ENCODE measurements around the gene PSORS1C1. TPM values are rescaled to one million over a fixed set of nuclear protein-coding genes. Genes with fewer than 3 reads are reported as not detected.

Gene PSORS1C1
- total and polyA plus RNA-seq, 2 of the 4 experiments (the other 2 are of a cell fraction), result 0.36 to 1.1 TPM

DNA sequence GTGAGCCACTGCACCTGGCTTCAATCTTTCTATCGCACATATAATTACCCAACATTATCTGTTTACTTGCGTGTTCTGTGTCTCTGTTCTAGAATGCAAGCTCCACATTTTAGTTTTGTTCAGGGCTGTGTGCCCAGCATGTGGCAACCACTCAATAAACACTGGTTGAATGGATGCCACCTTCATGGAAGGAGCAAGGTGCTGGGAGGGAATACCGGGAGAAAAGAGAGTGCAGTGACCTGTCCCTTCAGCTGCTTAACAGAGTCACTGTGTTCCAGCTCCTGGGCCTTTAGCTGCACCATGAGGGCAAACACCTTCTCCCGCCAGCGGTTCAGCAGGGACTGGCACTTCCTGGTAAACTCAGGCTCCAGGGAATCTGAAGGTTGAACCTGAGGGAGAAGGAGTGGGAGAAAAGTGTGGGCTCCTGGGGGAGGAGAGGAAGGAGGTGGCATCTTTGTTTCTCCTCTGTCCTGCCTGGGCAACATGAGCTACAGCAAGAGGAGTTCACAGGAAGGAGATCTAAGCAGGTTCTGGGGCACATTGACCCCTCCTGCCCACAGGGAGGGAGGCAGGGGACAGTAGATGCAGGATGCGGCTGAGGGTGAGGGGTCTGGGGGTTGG lies 35.3 kb downstream of the PSORS1C1 start:
- Histone ChIP-seq H2BK20ac (ENCODE audit: low read depth, low read length) (no peak overlapping the region), H3K9me1 (ENCODE audit: insufficient read depth, low read length) (no peaks in the 10 kb centered on the region), H3K56ac (ENCODE audit: extremely low read depth, insufficient read depth, low read length) (no peak overlapping the region), H4K20me1 (ENCODE audit: insufficient read depth, low read length) (no peaks in the 10 kb centered on the region), H4K91ac (ENCODE audit: insufficient read depth, low read depth, low read length) (no peak overlapping the region), H3K18ac (ENCODE audit: low read depth, low read length) (no peak overlapping the region), H2BK120ac (ENCODE audit: low read depth, low read length) (no peak overlapping the region), H2AK5ac (ENCODE audit: low read depth, low read length) (no peak overlapping the region), H3K4me3 (ENCODE audit: insufficient read depth, low read depth, low read length) (no peak overlapping the region), H2AK9ac (replicated peaks; ENCODE audit: low read depth, low read length, poor library complexity) (no peak overlapping the region), H3K36me3 (ENCODE audit: control insufficient read depth, insufficient read depth, low read length) (peaks cover 28% of the 10 kb centered on the region), H3K9me3 (ENCODE audit: control insufficient read depth, insufficient read depth, low read length) (no peaks in the 10 kb centered on the region), H3K79me1 (ENCODE audit: low read depth in 1 of 2, low read length in 2 of 2) (no peaks in the 10 kb centered on the region), H3K23ac (ENCODE audit: low read depth, low read length) (no peak overlapping the region), H3K4ac (ENCODE audit: low read depth, low read length) (no peak overlapping the region), H4K8ac (ENCODE audit: low read depth in 2 of 2, low read length in 2 of 2) (no peak overlapping the region), H3K9ac (ENCODE audit: low read depth, low read length) (no peak overlapping the region), H2AFZ (replicated peaks; ENCODE audit: low read length, poor library complexity) (no peak overlapping the region), H3K4me1 (ENCODE audit: control insufficient read depth, insufficient read depth, low read length) (no peaks in the 10 kb centered on the region), H3K14ac (replicated peaks; ENCODE audit: low read depth, low read length) (no peak overlapping the region), H3K27me3 (ENCODE audit: control insufficient read depth, insufficient read depth, low read length) (no peaks in the 10 kb centered on the region), H3K4me2 (ENCODE audit: low read depth, low read length) (no peak overlapping the region), H4K5ac (ENCODE audit: low read depth, low read length) (no peak overlapping the region), H2BK15ac (ENCODE audit: low read depth, low read length) (no peak overlapping the region), H2BK5ac (ENCODE audit: low read depth, low read length, poor library complexity, severe bottlenecking) (no peak overlapping the region), H3K27ac (ENCODE audit: insufficient read depth, low read length) (no peak overlapping the region)
- DNase-seq (no peak), ATAC-seq (ENCODE audit: low read depth) (no peak)
- ChIA-PET CTCF (interaction anchor here (0.5 kb wide), 1 partner anchor 73 kb away, joined by 4 read pairs; no protein-coding TSS in a partner anchor), POLR2A (ENCODE audit: unreplicated experiment) (interaction anchor here (0.6 kb wide), 1 partner anchor 37 kb away, joined by 18 read pairs; no protein-coding TSS in a partner anchor)
- WGBS, 2 experiments (ENCODE audit: extremely low coverage in 2 of 2, insufficient read length in 1 of 2), result 100% methylated on average over 3 of the region's 6 CpGs; no CpG with 5 or more reads in 1 of the 2 experiments
- in situ Hi-C loops (cut with MboI; ENCODE audit: low sequenced_read_pairs) (no loop called here), intact Hi-C loops (cut with micrococcal nuclease) (no loop called here), dilution Hi-C loops (cut with HindIII; ENCODE audit: low sequenced_read_pairs, unreplicated experiment) (no loop called here)
- no TSS peak for BruUV-seq (replicated peaks)
- TF ChIP-seq FOS (IDR thresholded peaks at IDR 0.05; ENCODE audit: low read depth, low read length) (no peak), BHLHE40 (IDR thresholded peaks at IDR 0.05; ENCODE audit: low read depth, low read length) (no peak), MAZ (IDR thresholded peaks at IDR 0.05; ENCODE audit: borderline replicate concordance, low read depth, low read length) (no peak), CTCF (conservative IDR thresholded peaks at IDR 0.05; ENCODE audit: low read depth, low read length) (no peak), POLR2A (IDR thresholded peaks at IDR 0.05; ENCODE audit: low read depth, low read length) (no peak), RCOR1 (IDR thresholded peaks at IDR 0.05; ENCODE audit: insufficient replicate concordance, low read length) (no peak)
- TF ChIP-seq, protein P1, sequence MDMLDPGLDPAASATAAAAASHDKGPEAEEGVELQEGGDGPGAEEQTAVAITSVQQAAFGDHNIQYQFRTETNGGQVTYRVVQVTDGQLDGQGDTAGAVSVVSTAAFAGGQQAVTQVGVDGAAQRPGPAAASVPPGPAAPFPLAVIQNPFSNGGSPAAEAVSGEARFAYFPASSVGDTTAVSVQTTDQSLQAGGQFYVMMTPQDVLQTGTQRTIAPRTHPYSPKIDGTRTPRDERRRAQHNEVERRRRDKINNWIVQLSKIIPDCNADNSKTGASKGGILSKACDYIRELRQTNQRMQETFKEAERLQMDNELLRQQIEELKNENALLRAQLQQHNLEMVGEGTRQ (IDR thresholded peaks at IDR 0.05; ENCODE audit: low read depth, low read length), result no peak
- TF ChIP-seq, protein P2, sequence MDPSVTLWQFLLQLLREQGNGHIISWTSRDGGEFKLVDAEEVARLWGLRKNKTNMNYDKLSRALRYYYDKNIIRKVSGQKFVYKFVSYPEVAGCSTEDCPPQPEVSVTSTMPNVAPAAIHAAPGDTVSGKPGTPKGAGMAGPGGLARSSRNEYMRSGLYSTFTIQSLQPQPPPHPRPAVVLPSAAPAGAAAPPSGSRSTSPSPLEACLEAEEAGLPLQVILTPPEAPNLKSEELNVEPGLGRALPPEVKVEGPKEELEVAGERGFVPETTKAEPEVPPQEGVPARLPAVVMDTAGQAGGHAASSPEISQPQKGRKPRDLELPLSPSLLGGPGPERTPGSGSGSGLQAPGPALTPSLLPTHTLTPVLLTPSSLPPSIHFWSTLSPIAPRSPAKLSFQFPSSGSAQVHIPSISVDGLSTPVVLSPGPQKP (IDR thresholded peaks at IDR 0.05; ENCODE audit: borderline replicate concordance, low read depth, low read length), result no peak
